AG04450 (cell line): ENCODE data around the gene TPR. TPM values are rescaled to one million over a fixed set of nuclear protein-coding genes. Genes with fewer than 3 reads are reported as not detected.

Source experiments
- CTCF ChIA-PET: fragments of 300-600, 350-600 bp; formaldehyde crosslinking; extraction: SDS; loops from one replicate; lab custom pipeline; 2022; ENCODE audit warnings: antibody characterized with exemption, inconsistent platforms; lab: Charles Lee
- POLR2A ChIA-PET: fragments of 350-600 bp; formaldehyde crosslinking; extraction: SDS; loops from one replicate; lab custom pipeline; 2021; ENCODE audit warnings: antibody characterized with exemption, inconsistent platforms; lab: Yijun Ruan, JAX
- DNase-seq: peaks from one replicate; pipeline ENCODE4 v3.0.0-alpha.2; 2011; ENCODE audit warnings: low read depth, low spot score
- H3K27ac ChIP-seq: one replicate; pipeline ENCODE4 v1.5.1; 2012; ENCODE audit warnings: low read depth, low read length, control low read depth
- H3K27me3 ChIP-seq: one replicate; pipeline ENCODE4 v1.6.0; 2012; ENCODE audit warnings: low read length; ENCODE audit not compliant: control insufficient read depth, insufficient read depth
- H3K4me3 ChIP-seq: 2 replicates; pipeline ENCODE4 v1.5.1; 2011; ENCODE audit warnings: mild to moderate bottlenecking, low read depth, low read length, control low read depth
- H3K9me3 ChIP-seq: 2 replicates; pipeline ENCODE4 v1.5.1; 2012; ENCODE audit warnings: low read length; ENCODE audit not compliant: control insufficient read depth, insufficient read depth
- polyA plus RNA-seq: library from polyadenylated mRNA; depleted of rRNA; stranded (reverse); fragments of >200 nt; gene quantifications from 2 replicates; pipeline ENCODE4 v1.2.3, GENCODE V29; 2011
- TF ChIP-seq, protein P1 (sequence below): IDR thresholded peaks from 2 replicates; pipeline ENCODE4 v1.5.1; 2011; ENCODE audit warnings: low read depth, low read length, control low read depth, inconsistent platforms

TPR gene
- polyA plus RNA-seq, 1 experiment: 48.5 TPM

DNA sequence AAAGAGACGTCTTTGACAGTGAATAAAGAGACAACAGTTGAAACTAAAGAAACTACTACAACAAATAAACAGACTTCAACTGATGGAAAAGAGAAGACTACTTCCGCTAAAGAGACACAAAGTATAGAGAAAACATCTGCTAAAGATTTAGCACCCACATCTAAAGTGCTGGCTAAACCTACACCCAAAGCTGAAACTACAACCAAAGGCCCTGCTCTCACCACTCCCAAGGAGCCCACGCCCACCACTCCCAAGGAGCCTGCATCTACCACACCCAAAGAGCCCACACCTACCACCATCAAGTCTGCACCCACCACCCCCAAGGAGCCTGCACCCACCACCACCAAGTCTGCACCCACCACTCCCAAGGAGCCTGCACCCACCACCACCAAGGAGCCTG is 68.5 kb downstream of the TPR start:
- TF ChIP-seq, protein P1, sequence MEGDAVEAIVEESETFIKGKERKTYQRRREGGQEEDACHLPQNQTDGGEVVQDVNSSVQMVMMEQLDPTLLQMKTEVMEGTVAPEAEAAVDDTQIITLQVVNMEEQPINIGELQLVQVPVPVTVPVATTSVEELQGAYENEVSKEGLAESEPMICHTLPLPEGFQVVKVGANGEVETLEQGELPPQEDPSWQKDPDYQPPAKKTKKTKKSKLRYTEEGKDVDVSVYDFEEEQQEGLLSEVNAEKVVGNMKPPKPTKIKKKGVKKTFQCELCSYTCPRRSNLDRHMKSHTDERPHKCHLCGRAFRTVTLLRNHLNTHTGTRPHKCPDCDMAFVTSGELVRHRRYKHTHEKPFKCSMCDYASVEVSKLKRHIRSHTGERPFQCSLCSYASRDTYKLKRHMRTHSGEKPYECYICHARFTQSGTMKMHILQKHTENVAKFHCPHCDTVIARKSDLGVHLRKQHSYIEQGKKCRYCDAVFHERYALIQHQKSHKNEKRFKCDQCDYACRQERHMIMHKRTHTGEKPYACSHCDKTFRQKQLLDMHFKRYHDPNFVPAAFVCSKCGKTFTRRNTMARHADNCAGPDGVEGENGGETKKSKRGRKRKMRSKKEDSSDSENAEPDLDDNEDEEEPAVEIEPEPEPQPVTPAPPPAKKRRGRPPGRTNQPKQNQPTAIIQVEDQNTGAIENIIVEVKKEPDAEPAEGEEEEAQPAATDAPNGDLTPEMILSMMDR: no peak
- no peak for DNase-seq
- Histone ChIP-seq H3K27ac (no peak overlapping the region), H3K4me3 (no peak overlapping the region), H3K27me3 (no peaks in the 10 kb centered on the region), H3K9me3 (no peaks in the 10 kb centered on the region)
- POLR2A ChIA-PET: no interaction called here
- CTCF ChIA-PET: no interaction called here

DNA sequence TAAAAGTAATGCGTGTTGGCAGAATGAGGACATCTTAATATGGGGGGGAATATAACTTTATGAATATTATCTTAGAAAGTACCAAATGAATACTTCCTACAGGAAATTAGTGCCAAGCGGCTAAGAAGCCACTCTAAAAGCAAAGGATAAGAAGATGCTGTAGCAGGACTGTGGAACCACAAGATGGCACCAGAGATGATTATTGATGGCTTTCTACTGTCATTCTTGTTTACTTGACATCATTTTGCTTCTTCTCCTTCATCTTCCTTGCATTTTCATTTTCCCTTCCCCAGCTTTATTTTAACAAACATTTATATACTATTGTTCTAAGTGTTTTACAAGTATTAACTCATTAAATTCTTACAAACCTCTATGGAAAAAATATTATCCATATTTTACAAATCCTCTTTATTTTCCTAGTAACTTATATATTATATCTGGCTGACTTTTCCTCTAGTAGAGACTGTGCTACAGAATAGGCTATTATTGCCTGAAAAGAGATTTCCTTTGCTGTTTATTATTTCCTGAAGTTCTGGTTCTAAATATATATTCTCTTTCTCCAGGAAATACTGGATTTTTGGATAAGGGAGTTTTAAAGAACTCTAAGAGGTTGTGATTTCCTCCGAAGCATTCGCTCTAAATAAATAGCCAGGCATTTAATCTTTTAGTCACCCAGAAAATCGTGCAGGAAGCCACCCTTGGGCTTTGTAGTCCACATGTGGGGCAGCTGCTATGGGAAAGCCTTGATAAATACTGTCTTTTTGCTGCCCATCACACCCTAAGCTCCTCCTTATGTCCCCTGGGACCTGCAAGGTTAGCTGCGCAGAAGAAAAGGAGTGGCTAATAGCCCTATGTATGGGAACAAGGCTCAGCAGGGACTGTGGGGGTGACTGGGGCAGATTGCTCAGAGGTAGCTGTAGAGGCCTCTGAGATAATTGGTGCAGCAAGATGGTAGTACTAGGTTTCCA is 69.8 kb downstream of the TPR start:
- H3K9me3 ChIP-seq: no peaks in the 10 kb centered on the region
- TF ChIP-seq, protein P1: peak; percentile 44
- no peaks in the 10 kb centered on the region for H3K27me3 ChIP-seq
- no peak for DNase-seq
- ChIA-PET CTCF (interaction anchor here (1.0 to 1.3 kb wide), 2 partner anchors 20 to 70 kb away, joined by 3 to 5 read pairs; partner anchors contain the start of genes ODR4 and TPR), POLR2A (no interaction called here)
- H3K27ac ChIP-seq: no peak overlapping the region
- H3K4me3 ChIP-seq: no peak overlapping the region

DNA sequence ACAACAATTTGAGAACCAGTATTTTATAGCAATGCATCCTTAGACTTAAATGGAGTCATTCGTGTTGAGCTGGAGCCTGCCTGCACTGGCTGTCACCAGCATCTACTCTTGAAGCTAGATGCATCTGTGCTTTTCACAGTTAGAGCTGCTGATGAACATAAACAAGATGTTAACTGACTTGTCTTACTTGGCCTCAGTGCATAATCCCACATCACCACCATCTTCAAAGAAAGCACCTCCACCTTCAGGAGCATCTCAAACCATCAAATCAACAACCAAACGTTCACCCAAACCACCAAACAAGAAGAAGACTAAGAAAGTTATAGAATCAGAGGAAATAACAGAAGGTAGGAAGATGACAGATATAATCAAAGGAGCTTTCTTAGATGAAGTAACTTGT is 71.1 kb downstream of the TPR start:
- ChIA-PET CTCF (interaction anchor here (1.0 to 1.3 kb wide), 2 partner anchors 16 to 71 kb away, joined by 3 to 5 read pairs; partner anchors contain the start of genes ODR4 and TPR), POLR2A (no interaction called here)
- DNase-seq: no peak
- Histone ChIP-seq H3K9me3 (no peaks in the 10 kb centered on the region), H3K27me3 (no peaks in the 10 kb centered on the region), H3K4me3 (no peak overlapping the region), H3K27ac (no peak overlapping the region)
- TF ChIP-seq, protein P1: no peak

DNA sequence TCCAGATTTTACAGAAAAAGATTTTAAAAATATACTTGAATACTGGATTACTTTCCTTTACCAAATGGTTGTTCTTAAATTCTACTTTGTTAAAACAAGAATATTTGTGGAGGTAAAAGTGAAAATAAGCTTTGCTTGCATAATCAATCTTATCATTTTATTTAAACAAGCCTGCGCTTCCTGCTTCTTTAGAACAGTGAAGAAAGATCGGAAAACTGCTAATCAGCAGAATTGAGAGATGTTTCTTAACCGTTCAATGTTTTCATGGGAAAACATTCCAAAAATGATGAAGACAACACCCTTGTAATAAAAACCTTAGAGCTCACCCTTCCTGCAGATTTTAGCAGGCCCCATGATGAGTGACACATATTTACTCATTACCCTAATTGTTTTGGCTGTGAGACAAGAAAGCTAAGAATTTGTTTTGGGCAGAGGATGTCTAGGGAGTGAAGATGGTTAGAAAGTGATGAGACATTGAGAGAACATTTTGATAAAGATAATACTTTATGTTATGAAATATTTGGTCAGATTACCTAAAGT is 72.6 kb downstream of the TPR start:
- CTCF ChIA-PET: interaction anchor here (0.6 to 1.4 kb wide), 2 partner anchors 73 to 499 kb away, joined by 3 to 5 read pairs; partner anchors contain the start of genes ODR4 and TPR
- no peak overlapping the region for H3K4me3 ChIP-seq
- POLR2A ChIA-PET: no interaction called here
- no peak for DNase-seq
- no peaks in the 10 kb centered on the region for H3K27me3 ChIP-seq
- H3K27ac ChIP-seq: no peak overlapping the region
- TF ChIP-seq, protein P1: no peak
- no peaks in the 10 kb centered on the region for H3K9me3 ChIP-seq
